Activated T-cell treated with anti-CD3 and anti-CD28 coated beads, Interleukin-2, amount 50 U/mL, for 1 hour (primary cell): ENCODE data around the gene DUSP9.

Experiments
- DNase-seq: peaks from one replicate; pipeline ENCODE4 v3.0.0-alpha.2; 2020

Gene DUSP9

GRCh38 chrX:153622661-153623309 lies 24.2 kb upstream of the DUSP9 start:
- no peak for DNase-seq

GRCh38 chrX:153623310-153624029 lies 23.5 kb upstream of the DUSP9 start:
- peak; percentile 10 for DNase-seq

DNA sequence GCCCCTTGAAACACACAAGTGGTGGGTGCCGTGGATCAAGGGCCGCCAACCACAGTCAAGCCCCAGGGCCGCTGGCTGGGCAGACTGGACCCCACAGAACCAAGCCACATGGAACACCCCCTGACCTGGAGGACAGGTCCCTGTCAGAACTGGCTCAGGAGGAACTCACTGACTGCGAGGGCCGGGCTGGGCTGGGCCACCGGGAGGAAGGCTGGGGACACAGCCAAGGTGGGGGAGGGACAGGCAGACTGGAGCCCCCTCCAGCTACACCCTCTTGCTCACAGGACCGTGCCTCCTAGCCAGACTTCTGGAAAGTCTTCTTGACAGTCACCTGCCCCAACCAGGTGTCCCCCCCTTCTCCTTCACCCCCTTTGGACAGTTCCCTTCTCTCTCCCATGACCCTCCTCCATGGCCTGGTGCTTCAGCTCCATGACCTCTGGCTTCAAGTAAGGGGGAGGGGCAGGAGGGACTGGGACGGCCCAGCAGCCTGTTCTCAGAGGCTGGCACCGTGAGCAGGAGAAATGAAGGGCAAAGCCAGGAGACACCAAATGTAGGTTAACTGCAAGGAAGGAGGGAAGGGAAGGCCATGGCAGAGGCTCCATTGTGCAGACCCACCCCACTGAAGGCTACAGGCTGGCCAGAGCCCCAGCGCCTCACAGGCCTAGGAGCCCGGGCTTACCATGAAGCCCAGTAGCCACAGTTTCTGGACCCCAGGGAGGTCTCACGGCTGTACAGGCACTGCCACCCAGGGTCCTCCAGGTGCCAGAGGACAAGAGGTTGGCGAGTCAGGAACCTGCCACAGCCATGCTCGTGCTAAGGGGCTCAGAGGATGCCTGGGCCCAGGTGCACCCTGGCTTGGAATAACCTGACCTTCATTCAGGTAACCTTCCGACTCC lies 22.6 kb upstream of the DUSP9 start:
- DNase-seq: peak; percentile 9

DNA sequence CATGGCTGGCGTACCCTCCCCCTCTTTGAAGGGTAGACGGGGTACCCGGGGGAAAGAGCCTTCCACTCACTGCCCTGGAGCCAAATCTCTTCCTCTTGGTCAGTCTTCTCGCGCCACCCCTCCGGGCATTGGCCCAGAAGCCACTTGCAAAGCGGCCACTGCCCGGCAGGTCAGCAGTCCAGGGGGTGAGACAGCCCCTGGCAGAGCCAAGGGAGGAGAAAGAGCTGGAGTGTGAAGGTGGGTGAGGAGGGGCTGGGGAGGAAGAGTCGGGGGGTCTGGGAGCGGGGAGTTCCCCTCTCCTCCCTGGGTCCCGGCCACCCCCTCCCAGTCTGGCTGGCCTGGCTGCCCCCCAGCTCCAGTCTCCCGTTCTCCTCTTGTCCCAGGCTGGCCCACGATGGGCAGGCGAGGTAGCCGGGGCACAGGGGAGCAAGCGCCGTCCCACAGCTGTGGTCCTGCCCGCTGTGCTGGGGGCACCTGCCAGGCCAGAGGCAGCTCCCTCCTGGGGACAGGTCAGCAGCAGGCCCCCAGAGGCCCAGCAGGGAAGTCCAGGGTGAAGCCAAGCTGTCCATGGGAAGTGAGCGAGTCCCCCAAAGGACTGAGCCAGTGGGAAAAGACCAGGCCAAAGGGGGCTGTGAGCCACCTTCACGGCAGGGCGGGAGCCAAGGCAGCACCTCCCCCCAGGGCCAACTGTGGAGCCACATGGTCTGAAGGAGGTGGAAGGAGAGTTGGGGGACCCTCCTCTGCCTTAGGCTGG lies 21.6 kb upstream of the DUSP9 start:
- DNase-seq: peak; percentile 11

DNA sequence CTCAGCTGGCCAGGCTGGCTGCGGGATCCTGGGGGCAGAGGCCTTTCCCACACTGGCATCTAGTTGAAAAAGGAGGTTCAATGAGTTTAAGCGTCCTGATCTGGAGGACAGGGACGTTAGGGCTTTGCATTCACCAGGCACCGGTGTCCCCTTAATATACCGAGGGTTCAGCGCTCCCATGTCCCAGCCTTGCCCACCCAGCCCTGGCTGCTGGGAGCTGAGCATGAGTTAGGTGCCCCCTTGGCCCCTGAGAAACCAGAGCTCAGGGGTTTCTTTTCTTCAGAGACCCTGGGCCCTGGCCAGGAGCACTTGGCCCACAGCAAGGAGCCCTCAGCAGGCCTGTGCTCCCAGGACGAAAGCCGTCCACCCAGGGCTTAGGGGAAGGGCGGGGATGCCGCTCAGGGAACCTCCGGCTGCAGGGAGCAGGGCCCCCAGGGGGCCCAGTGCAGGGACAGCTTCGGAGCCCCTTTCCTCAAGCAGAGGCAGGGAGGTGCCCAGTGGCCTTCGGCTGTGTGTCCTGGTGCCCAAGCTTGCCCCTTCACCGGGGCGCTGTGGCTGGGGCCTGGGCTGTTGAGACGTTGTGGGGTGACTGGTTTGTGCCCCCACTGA lies 20.9 kb upstream of the DUSP9 start:
- DNase-seq: peak; percentile 12

- DNase-seq: no peak
These were observed 19.9 kb upstream of the DUSP9 start for GRCh38 chrX:153626863-153627674.

GRCh38 chrX:153627675-153628111 lies 19.3 kb upstream of the DUSP9 start:
- peak; percentile 13 for DNase-seq

DNA sequence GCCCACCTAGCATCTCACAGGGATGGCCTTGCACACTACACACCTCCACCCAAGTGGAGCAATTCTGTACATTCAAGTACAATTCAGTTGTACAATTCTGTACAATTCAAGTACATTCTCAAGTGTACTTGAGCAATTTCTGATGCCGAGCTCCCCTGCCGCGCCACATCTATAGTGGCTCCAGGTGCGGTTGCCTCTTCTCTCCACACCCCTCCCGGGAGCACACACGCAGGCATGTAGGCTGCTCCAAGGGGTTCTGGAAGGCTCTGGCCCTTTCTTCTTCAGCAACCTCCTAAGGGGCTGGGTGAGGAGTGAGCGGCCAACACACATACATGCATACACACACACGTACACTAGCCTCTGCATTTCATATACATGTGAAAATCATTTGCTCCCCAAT lies 18.9 kb upstream of the DUSP9 start:
- DNase-seq: no peak

GRCh38 chrX:153628665-153629064 lies 18.3 kb upstream of the DUSP9 start:
- DNase-seq: no peak

DNA sequence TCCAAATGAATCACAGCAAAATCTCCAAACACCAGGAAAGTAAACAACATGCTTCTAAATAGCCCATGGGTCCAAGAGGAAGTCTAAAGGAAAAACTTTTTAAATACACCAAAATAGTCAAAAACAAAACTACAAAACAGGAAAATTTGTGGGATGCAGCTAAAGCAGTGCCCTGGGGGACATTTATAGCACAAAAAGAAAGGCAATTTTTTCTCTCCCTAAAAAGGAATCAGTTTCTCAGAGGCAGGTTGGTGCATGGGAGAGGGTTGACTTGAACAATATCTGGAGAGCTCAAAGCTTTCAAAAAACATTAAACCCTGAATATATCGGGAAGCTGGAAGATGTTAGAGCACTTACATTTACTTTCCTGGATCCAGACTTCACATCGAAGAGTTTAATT lies 15.7 kb upstream of the DUSP9 start:
- no peak for DNase-seq

DNA sequence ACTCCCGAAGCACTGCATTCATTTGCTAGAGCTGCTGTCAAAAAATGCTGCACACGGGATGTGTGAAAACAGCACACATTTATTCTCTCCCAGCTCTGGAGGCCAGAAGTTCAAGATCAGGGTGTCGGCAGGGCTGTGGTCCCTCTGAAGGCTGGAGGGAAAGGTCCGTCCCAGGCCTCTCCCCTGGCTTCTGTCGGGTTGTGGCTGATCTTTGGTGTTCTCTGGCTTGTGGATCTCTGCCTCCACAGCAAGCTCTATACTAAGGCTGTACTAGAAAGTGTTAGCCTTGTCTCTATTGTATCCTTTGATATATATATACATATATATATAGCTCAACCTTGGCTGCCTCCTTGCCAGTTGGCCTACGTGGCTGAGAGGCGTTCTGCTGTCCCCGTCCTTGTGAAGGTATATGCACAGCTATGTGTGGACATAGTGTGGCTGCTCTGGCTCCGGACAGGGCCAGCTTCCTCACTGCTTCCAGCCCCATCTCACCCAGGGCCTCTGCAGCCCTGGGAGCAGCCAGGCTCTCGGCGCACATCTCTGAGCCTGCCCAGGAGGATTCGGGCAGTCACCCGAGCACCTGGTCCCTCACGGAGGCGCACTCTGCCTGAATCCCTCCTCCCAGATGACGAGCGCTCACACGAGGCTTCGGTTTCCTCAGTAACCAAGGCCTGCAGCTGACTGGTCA lies 15.0 kb upstream of the DUSP9 start:
- DNase-seq: no peak

DNA sequence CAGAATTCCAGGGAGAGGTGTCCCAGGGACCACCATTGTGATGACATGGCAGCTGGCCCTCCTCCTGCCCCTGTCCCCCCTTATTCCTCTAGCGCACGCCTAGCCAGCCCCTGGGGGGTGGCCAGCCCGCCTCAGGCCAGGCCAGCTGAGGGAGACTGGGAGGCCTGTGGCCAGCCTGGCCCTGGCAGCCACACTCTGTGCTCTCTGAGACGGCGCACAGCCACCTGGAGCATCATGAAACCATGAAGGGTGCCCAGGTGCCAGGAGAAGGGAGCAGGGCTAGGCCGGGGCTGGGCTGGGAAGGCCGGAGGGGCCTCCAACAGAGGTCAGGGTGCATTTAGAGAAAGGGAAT lies 14.4 kb upstream of the DUSP9 start:
- no peak for DNase-seq

- no peak for DNase-seq
These were observed 14.0 kb upstream of the DUSP9 start for GRCh38 chrX:153633048-153633447.

GRCh38 chrX:153633607-153634180 lies 13.3 kb upstream of the DUSP9 start:
- DNase-seq: no peak

DNA sequence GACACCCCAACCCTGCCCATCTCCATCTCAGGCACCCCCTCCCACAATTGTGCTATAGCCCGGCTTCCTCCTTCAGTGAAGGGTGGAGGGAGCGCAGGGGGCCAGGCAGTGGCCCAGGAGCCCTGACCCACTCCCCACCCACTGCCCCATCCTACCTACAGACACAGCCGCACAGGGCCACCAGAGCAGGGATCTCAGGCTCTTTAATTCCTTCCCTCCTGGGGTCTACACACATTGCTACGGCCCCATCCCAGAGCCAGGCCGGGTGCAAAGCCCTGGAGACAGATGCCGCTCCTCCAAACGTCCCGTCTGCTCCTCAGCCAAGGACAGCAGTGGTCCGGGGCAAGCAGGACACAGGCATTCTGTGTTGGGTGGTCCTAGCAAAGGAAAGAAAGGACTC lies 12.8 kb upstream of the DUSP9 start:
- DNase-seq: no peak

GRCh38 chrX:153634832-153635231 lies 12.2 kb upstream of the DUSP9 start:
- DNase-seq: no peak

DNA sequence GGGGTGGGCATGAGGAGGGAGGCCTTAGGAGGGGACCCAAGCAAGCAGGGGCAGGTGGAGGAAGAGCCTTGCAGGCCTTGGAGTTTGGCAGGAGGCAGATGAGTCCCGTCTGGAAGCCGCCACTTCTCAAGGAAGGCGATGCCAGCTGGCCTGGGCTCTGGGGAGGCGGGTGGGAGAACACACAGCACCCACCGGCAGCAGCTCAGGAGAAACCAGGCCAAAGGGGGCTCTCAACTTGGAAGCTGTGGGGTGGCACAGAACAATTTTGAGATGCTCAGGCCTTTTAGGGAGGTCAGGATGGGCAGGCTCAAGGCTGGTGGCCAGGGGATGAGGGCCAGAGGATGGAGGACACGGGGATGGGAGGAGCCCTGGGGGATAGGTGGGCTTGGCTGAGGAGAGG lies 11.6 kb upstream of the DUSP9 start:
- DNase-seq: no peak

GRCh38 chrX:153635788-153636668 lies 11.0 kb upstream of the DUSP9 start:
- no peak for DNase-seq

DNA sequence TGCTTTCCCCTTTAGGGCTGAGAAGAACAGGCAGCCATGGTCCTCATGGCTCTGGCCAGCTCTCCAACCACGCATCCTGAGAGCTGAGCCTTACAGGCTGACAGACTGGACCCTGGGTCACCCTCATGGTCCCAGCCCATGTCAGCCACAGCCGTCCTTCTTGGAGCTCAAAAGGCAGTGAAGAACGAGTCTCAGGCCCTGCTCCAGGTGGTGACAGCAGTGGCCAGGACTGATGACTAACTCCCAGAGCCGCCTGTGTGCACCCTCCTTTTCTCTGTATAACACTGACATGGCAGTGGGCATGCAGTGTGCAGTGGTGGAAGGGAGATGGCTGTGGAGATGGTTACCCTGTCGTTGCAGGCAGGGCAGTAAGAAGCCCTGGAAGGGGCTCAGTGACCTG lies 10.3 kb upstream of the DUSP9 start:
- DNase-seq: no peak
